Fibroblast of mammary gland (primary cell): Measurements from ENCODE around the gene BCL7B.
"Not testable (repeated sequence)": the region's sequence is repeated elsewhere in the genome, so short reads cannot be mapped to it uniquely, and the experiment has no call there.

Source experiments
- DNase-seq: peaks from one replicate; pipeline ENCODE4 v3.0.0-alpha.2; 2010; ENCODE audit warnings: low read depth
- H3K4me3 ChIP-seq: 2 replicates; pipeline ENCODE4 v1.5.1; 2011; ENCODE audit warnings: low read depth, mild to moderate bottlenecking, low read length, moderate library complexity; ENCODE audit not compliant: control insufficient read depth
- TF ChIP-seq, protein P1 (sequence below): conservative IDR thresholded peaks from 2 replicates; pipeline ENCODE4 v1.5.1; 2011; ENCODE audit warnings: low read depth, low read length, inconsistent platforms; ENCODE audit not compliant: control insufficient read depth, insufficient read depth

The BCL7B gene

GRCh38 chr7:73533742-73534141 is 23.7 kb downstream of the BCL7B start:
- H3K4me3 ChIP-seq = no peak overlapping the region
- TF ChIP-seq, protein P1, sequence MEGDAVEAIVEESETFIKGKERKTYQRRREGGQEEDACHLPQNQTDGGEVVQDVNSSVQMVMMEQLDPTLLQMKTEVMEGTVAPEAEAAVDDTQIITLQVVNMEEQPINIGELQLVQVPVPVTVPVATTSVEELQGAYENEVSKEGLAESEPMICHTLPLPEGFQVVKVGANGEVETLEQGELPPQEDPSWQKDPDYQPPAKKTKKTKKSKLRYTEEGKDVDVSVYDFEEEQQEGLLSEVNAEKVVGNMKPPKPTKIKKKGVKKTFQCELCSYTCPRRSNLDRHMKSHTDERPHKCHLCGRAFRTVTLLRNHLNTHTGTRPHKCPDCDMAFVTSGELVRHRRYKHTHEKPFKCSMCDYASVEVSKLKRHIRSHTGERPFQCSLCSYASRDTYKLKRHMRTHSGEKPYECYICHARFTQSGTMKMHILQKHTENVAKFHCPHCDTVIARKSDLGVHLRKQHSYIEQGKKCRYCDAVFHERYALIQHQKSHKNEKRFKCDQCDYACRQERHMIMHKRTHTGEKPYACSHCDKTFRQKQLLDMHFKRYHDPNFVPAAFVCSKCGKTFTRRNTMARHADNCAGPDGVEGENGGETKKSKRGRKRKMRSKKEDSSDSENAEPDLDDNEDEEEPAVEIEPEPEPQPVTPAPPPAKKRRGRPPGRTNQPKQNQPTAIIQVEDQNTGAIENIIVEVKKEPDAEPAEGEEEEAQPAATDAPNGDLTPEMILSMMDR = no peak
- no peak for DNase-seq

DNA sequence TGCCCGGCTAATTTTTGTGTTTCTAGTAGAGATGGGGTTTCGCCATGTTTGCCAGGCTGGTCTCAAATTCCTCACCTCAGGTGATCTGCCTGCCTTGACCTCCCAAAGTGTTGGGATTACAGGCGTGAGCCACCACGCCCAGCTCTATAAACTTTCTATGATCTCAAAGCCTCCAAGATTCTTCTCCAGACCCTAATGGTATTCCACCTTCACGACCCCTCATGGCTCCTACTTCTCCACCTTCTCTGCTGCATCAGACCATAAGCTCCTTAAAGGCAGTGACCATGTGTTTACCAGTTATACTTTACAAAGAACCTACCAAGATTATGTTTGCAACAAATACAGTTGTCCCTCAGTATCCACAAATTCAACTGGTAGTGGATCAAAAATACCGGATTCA is 25.3 kb downstream of the BCL7B start:
- no peak for DNase-seq
- TF ChIP-seq, protein P1 = no peak
- no peak overlapping the region for H3K4me3 ChIP-seq

DNA sequence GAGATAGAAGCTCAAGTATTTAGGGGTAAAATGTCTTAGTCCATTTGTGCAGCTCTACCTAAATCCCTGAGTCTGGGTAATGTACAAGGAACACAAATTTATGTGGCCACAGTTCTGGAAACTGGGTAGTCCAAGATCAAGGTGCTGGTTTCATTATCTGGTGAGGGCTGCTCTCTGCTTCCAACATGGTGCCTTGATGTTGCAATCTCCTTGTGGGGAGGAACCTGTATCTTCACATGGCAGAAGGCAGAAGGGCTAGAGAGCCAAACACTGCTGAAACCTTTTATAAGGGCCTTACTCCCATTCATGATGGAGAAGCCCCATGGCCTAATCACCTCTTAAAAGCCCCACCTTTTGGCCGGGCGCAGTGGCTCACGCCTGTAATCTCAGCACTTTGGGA is 26.7 kb downstream of the BCL7B start:
- DNase-seq = no peak
- H3K4me3 ChIP-seq = no peak overlapping the region
- TF ChIP-seq, protein P1 = no peak

- no peak overlapping the region for H3K4me3 ChIP-seq
- DNase-seq = no peak
- TF ChIP-seq, protein P1 = no peak
Measured at GRCh38 chr7:73526896-73527821, 30.3 kb downstream of the BCL7B start.

DNA sequence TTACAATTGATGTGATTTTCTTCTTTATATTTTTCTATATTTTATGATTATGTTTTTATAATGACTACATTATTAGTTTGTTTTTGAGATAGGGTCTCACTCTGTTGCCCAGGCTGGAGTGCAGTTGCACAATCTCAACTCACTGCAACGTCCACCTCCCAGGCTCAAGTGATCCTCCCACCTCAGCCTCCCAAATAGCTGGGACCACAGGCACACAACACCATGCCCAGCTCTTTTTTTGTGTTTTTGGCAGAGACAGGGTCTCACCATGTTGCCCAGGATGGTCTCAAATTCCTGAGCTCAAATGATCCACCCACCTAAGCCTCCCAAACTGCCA is 31.4 kb downstream of the BCL7B start:
- DNase-seq, H3K4me3 ChIP-seq: not testable (repeated sequence)

DNA sequence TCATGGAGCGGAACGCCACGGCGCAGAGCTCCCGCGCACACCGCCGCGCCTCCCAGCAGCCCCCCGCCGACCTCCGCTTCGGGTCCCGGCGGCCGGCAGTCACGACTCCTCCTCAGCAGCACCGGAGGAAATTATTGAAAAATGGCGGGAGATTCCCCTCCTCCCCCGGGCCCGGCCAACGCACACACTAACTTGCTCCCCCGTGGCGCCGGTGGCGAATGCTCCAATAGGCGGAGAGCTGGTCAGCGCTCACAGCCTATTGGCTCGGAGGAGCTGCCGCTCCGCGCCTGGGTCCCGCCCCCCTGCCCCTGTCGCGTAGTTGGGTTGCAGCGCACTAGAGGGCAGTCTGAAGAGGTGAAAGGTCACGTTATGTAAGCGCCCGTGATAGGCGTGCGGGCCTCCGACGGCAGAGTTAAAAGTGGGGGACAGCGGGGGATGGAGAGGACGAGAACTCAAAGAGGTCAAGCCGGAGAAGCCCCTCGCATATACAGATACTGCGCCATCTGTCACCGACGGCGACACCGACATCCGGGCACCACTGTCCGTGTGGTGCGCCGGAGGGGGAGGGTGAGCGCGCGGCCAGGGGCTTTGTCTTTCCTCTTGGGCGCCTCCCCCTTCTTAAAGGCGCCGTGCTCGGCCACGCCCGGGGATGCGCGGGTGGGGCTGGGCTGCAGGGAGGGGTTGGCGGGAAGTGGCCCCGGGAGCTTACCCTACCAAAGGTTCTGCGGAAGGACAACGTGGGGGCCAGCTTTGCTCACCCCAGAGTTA is 35.2 kb downstream of the BCL7B start, which contains the start of gene BAZ1B:
Gene BAZ1B (minus strand): TSS at position 189 of the 768 bp plus-strand sequence. CDS start 360 bp downstream, outside the sequence.
- TF ChIP-seq, protein P1 = no peak
- peak; percentile 98 for DNase-seq

DNA sequence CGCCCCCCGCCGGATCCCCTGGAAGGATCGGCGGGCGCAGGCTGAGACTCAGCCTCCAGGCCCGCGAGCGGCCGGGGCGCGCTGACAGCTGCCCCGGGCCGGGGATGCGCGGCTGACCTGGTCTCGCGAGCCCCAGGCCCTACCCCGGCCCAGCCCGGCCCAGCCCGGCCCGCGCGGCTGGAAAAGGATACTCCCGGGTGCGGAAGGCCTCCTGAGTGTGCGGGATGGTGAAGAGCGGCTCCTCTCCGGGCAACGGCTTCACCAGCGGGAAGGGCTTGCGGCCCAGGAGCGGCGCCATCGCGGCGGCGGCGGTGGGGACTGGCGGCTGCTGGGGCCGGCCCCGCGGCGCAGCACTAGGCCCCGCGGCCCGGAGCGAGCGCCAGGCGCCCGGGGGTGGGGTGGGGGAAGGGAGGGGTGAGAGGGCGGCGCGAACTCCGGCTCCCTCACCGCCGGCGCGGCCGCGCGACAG is 35.8 kb downstream of the BCL7B start:
- H3K4me3 ChIP-seq = peak overlapping the region; percentile 80
- no peak for DNase-seq
- TF ChIP-seq, protein P1 = no peak

More for the DNA sequence above, 35.2 kb downstream of the BCL7B start, which contains the start of gene BAZ1B:
- peak within 1 kb of the TSS; percentile 80 for H3K4me3 ChIP-seq
